Tibial nerve (tissue), 4 donors: ENCODE results near the gene CDHR4. TPM values are rescaled to one million over a fixed set of nuclear protein-coding genes. Genes with fewer than 3 reads are reported as not detected.

Experiments used
- DNase-seq, 2 donors: peaks; one replicate each; pipeline ENCODE4 v3.0.0-alpha.2; 2019; ENCODE audit warnings: low spot score in 2 of 2
- H3K27ac ChIP-seq, 4 donors: fragments of 200-600 bp; sonication (generic) in 3 of 4; one replicate each; pipeline ENCODE4 v1.5.1; 2017 to 2019; ENCODE audit warnings: mild to moderate bottlenecking in 1 of 4
- H3K27me3 ChIP-seq, 2 donors: fragments of 200-600 bp; sonication (generic) in 1 of 2; one replicate each; pipeline versions ENCODE4 v1.5.1 to v1.6.0; 2017 to 2019
- H3K36me3 ChIP-seq, 3 donors: fragments of 200-600 bp; sonication (generic); one replicate each; pipeline ENCODE4 v1.5.1; 2018 to 2019
- H3K4me1 ChIP-seq, 4 donors: fragments of 200-600 bp; sonication (generic) in 3 of 4; one replicate each; pipeline ENCODE4 v1.5.1; 2017 to 2019
- H3K4me3 ChIP-seq, 4 donors: fragments of 200-600 bp; sonication (generic) in 3 of 4; one replicate each; pipeline ENCODE4 v1.5.1; 2017 to 2019; ENCODE audit warnings: mild to moderate bottlenecking in 1 of 4, moderate library complexity in 1 of 4
- H3K9me3 ChIP-seq, 4 donors: fragments of 200-600 bp; sonication (generic) in 3 of 4; one replicate each; pipeline ENCODE4 v1.5.1; 2017 to 2019
- CTCF ChIP-seq, 5 experiments: fragments of 200-600 bp in 3 of 5; fragments of 450-650 bp in 2 of 5; sonication (generic) in 3 of 5; IDR thresholded peaks; one replicate each; pipeline ENCODE4 v1.5.1; 2016 to 2019; ENCODE audit warnings: antibody characterized with exemption in 5 of 5, mild to moderate bottlenecking in 3 of 5, moderate library complexity in 2 of 5
- EP300 ChIP-seq, 2 donors: sonication (generic); formaldehyde crosslinking; IDR thresholded peaks; one replicate each; pipeline ENCODE4 v1.6.1; 2017; ENCODE audit warnings: antibody characterized with exemption in 2 of 2, mild to moderate bottlenecking in 1 of 2
- POLR2A ChIP-seq, 2 donors: fragments of 450-650 bp; IDR thresholded peaks; one replicate each; pipeline ENCODE4 v1.6.1; 2017; ENCODE audit warnings: antibody characterized with exemption in 2 of 2, mild to moderate bottlenecking in 2 of 2, moderate library complexity in 2 of 2
- WGBS, 2 donors: methylation state at CpG; one replicate each; pipeline ENCODE4 v1.1.5; 2018; 5-methylcytosine and 5-hydroxymethylcytosine counted together
- small RNA-seq: library from RNA; depleted of rRNA; stranded (forward); fragments of <200 nt; gene quantifications from one replicate; pipeline ENCODE3, GENCODE V24; 2016
- total RNA-seq, 4 donors: library from RNA; depleted of rRNA; stranded (reverse); fragments of >200 nt; gene quantifications; one replicate each; pipeline ENCODE4 v1.1.0, GENCODE V29; 2016

CDHR4 gene
- total RNA-seq, 4 donors from 2014 or later, result 1.3 to 1.4 TPM; not detected in 2

GRCh38 chr3:49747792-49748480, 51.7 kb downstream of the CDHR4 start:
- no peak for DNase-seq
- Histone ChIP-seq H3K27ac (no peak overlapping the region), H3K4me3 (no peak overlapping the region), H3K4me1 (peaks cover 0 to 45% (median 2%) of the 10 kb centered on the region in 4 donors), H3K9me3 (no peaks in the 10 kb centered on the region), H3K36me3 (peaks cover 0 to 40% (median 6%) of the 10 kb centered on the region in 3 donors), H3K27me3 (no peaks in the 10 kb centered on the region)
- WGBS, 2 donors, result 74 to 75% methylated on average over 10 to 13 of the region's 13 CpGs
- TF ChIP-seq CTCF (IDR thresholded peaks at IDR 0.05) (no peak), EP300 (IDR thresholded peaks at IDR 0.05) (no peak), POLR2A (IDR thresholded peaks at IDR 0.05) (no peak)

- Histone ChIP-seq H3K4me3 (no peak overlapping the region), H3K27me3 (no peaks in the 10 kb centered on the region), H3K4me1 (peaks cover 0 to 31% (median 0%) of the 10 kb centered on the region in 4 donors), H3K36me3 (peaks cover 0 to 50% (median 6%) of the 10 kb centered on the region in 3 donors), H3K9me3 (no peaks in the 10 kb centered on the region), H3K27ac (no peak overlapping the region)
- no peak for TF ChIP-seq EP300 (IDR thresholded peaks at IDR 0.05)
- TF ChIP-seq CTCF (IDR thresholded peaks at IDR 0.05), result no peak
- no peak for TF ChIP-seq POLR2A (IDR thresholded peaks at IDR 0.05)
- WGBS, 2 donors, result 77 to 91% methylated on average over 2 of the region's 2 CpGs
- no peak for DNase-seq
Observed at GRCh38 chr3:49745986-49746385, 53.7 kb downstream of the CDHR4 start.

Small RNA genes lying within 50 kb of the gene (small RNA-seq; reads per million reads assigned to genes)
- not detected for gene COX6CP14

Other genes with a start within 250 kb of the CDHR4 start
- gene BSN, start 245.4 kb downstream of the CDHR4 start, total RNA-seq, result 1 to 10 TPM in 2 of 4 donors, under 1 TPM in 2; 0.44 to 1.8 (median 0.92) TPM
- 10 to 100 TPM; 64.0 to 77.7 (median 65.8) TPM for gene APEH, start 125.5 kb downstream of the CDHR4 start, total RNA-seq
- gene MST1, start 110.4 kb downstream of the CDHR4 start, total RNA-seq, result 10 to 100 TPM; 11.7 to 23.7 (median 17.0) TPM
- 10 to 100 TPM; 32.9 to 64.7 (median 39.1) TPM for gene RNF123, start 110.3 kb downstream of the CDHR4 start, total RNA-seq
- 1 to 10 TPM in 2 of 4 donors, not detected in 2; 2.1 to 4.2 TPM for gene AMIGO3, start 80.2 kb downstream of the CDHR4 start, total RNA-seq
- 10 to 100 TPM; 17.3 to 31.4 (median 25.3) TPM for gene GMPPB, start 75.9 kb downstream of the CDHR4 start, total RNA-seq
- gene IP6K1, start 13.3 kb downstream of the CDHR4 start, total RNA-seq, result 10 to 100 TPM; 43.2 to 77.5 (median 50.7) TPM
- gene INKA1, start 3.4 kb upstream of the CDHR4 start, total RNA-seq, result 10 to 100 TPM in 1 of 4 donors, 1 to 10 TPM in 2, under 1 TPM in 1; 0.60 to 10.3 (median 8.0) TPM
- gene UBA7, start 14.1 kb upstream of the CDHR4 start, total RNA-seq, result 10 to 100 TPM; 47.9 to 68.4 (median 66.9) TPM
- gene TRAIP, start 56.7 kb upstream of the CDHR4 start, total RNA-seq, result 10 to 100 TPM in 1 of 4 donors, 1 to 10 TPM in 3; 1.5 to 12.2 (median 2.8) TPM
- gene CAMKV, start 70.0 kb upstream of the CDHR4 start, total RNA-seq, result not detected
- 1 to 10 TPM; 1.0 to 2.8 (median 2.3) TPM for gene MST1R, start 104.0 kb upstream of the CDHR4 start, total RNA-seq
- 10 to 100 TPM in 3 of 4 donors, 1 to 10 TPM in 1; 6.9 to 18.8 (median 15.8) TPM for gene MON1A, start 129.9 kb upstream of the CDHR4 start, total RNA-seq
- gene RBM6, start 140.3 kb upstream of the CDHR4 start, total RNA-seq, result 100 to 1,000 TPM; 106 to 182 (median 158) TPM